HG02588 (cell line): ENCODE results near the gene GPR31.

ENCODE experiments used
- ATAC-seq: cut with Tn5 transposase; IDR thresholded peaks from one replicate; pipeline ENCODE4 v1.9.1; 2021; ENCODE audit warnings: mild to moderate bottlenecking, moderate library complexity; ENCODE audit not compliant: unreplicated experiment

GPR31 gene

GRCh38 chr6:167140589-167141474 lies 16.9 kb downstream of the GPR31 start:
- no peak for ATAC-seq

GRCh38 chr6:167139761-167140160 lies 18.0 kb downstream of the GPR31 start:
- no peak for ATAC-seq

GRCh38 chr6:167137881-167138280 lies 19.9 kb downstream of the GPR31 start:
- no peak for ATAC-seq

GRCh38 chr6:167137081-167137480 lies 20.7 kb downstream of the GPR31 start:
- no peak for ATAC-seq

DNA sequence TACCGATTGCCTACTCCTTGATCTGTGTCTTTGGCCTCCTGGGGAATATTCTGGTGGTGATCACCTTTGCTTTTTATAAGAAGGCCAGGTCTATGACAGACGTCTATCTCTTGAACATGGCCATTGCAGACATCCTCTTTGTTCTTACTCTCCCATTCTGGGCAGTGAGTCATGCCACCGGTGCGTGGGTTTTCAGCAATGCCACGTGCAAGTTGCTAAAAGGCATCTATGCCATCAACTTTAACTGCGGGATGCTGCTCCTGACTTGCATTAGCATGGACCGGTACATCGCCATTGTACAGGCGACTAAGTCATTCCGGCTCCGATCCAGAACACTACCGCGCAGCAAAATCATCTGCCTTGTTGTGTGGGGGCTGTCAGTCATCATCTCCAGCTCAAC lies 21.4 kb downstream of the GPR31 start:
- no peak for ATAC-seq

DNA sequence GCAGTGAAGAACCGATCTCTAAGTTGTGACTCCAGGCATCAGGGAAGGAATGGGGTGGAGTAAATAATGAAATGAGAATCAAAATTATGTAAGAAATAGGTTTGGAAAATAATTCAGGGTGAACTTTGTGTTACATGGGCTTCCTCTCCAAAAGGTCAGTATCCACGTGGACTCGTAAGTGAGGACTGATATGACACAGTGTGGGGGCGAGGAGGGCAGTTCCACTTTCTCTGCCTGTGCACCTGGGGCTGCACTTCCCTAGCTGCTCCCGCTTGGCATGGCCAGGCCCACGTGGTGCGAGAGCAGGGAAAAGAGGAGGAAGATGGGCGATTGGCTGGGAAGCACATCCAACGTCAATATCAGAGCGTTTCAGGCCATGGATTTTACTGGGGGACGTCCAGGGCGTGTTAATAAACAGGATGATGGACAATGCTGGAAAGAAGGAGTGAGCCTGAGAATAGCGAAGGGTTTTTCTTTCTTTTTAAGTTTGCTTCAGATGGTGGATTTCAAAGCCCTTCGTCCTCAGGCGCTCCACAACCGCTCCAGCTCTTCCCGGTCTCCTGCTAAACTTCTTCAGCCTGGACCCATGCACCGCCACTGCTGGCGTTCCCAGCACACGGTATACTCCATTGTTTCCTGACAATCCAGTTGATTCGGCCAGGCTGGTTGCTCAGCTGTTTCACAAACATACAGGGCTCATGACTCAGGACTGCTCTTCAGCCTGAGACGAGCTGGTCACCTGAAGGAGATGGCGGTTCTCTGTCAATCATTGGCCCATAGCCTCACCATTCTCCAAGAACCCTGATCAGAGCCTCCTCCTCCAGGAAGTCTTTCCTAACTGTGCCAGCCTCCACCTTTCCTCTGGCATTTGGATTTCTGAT lies 23.1 kb downstream of the GPR31 start:
- no peak for ATAC-seq

DNA sequence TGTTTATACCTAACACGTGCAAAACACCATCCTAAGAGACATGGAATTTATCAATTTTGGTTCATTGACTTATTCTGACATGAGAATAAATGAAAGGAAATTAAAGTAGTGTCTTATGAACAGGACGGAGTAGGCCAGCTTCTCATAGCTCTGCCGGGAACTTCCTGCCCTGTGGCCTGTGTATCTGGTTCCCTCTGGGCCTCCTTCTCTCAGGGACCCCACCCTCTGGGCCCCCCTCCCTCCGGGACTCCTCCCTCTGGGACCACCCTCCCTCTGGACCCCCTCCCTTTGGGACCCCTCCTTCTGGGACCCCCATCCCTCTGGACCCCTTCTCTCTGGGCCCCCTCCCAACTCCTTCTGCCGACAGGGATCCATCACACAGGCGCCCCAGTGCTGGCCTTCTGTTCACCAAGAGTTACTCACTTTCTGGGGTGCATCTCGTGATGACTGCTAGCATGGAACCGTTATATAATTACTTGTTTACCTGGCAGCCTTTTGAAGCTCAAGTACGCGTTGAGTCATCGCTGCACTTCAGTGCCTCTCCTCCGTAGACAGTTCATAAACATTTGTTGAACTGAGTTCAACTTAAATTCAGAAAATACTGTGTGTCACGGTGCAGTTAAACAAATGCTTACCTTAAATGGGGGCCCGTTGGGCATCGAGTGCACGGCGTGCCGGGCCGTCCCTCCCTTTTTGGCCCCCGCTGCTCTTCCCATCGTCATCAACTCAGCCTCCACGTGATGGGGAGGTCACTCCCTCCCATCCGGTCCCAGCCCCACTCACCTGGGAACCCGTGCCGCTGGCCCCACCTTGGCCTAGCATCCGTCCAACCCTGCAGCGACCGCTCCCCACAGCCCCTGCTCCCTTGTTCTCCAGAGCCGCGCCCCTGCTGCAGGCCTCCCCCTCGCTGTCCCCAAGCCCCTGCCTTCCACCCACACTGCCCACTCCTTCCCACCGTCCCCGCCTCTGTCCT lies 26.8 kb downstream of the GPR31 start:
- ATAC-seq, result no peak

DNA sequence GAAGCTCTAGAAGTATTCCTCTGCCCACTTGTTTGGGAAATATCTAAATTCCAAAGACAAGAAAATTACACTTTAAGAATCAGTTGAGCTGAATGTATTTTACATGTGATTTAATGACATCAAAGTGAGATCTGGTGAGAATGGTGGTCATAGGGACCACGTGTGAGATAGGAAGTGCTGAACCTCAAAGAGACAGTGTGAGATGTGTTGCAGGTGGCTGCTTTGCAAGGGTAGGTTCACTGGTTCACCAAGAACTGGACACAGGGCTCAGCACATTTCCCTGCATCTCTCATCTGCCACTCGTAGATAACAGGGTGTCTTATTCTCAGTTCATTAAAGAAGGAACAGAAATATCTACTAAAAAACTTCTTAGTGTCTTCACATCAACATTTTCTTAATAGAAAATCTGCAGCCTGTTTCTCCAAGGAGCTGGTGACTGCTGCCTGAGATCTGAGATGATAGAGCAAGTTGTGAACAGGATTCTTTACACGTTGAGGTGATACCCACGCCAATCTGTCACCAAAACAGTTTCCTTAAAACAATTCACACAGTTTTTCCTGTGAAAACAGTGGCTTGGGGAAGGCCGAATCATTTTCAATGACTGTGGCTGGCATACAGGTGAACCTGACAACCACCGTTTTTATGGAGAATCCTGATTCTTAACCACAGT lies 27.6 kb downstream of the GPR31 start:
- peak; percentile 62 for ATAC-seq

GRCh38 chr6:167129562-167129961 lies 28.2 kb downstream of the GPR31 start:
- no peak for ATAC-seq

DNA sequence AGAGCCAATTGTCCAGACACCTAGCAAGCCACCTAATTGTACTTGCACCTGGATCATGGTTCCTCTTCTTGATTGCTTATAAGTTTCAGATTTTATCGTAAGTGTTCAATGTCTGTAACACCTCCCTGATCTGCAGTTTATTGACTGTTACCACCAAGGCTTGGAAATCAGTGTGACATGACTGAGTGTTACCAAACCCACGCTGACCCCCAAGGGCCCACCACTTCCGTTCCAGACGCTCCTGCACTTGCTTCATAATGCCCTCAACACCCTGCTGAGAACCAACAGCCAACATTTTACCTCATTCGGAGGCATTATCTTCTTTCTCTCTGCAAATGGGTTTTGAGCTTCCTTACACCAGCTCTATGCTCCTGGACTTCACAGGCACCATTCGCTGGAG lies 28.6 kb downstream of the GPR31 start:
- no peak for ATAC-seq

DNA sequence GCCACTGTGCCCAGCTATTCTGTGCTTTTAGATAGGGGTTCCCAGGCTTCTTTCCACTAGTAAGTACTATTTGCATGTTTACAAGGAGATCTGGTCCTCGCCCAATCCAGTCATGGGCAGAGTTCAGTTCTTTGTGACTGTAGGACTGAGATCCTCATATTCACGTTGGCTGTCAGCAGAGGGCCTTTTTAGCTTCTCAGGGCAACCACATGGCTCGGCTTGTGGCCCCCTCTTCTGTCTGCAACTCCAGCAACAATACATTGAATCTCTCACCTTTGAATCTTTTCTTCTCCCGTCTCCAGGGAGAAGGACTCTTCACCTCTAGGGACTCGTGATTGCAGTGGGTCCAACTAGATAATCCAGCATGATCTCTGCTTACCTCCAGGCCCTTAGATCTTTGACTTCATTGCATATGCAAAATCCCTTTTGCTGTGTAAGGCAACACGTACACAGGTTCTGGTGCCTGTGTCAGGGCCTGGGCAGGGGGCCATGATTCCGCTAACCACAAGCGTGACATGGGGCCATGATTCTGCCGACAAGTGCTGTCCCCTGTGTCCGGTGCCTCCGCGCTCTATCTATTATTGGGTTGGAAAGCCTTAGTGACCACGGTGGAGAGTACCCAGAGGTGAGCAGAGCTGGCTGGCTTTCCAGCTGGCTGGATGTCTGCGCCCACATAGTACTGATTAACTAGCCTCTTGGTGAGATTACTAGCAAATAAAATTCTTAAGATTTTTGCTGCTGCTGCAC lies 29.8 kb downstream of the GPR31 start:
- ATAC-seq, result no peak

GRCh38 chr6:167125855-167126349 lies 31.9 kb downstream of the GPR31 start:
- ATAC-seq, result no peak

DNA sequence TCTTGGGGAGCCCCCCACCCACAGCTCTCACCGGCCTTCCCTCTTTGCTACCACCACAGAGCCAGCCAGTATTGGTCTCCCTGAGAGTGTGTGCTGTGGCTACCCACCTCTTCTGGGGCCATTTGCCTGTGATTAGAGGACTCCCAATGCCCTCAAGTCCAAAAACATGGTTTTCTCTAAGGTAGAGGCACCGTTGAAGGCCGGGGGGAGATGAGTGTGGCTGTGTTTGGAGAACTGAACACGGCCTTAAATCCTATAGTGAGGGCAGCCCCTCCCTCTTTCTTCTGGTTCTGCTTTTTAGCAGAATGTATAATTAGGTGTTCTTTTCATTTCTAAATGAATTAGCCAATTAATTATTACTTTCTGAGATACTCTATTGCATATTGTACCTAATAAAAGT lies 32.4 kb downstream of the GPR31 start:
- no peak for ATAC-seq

DNA sequence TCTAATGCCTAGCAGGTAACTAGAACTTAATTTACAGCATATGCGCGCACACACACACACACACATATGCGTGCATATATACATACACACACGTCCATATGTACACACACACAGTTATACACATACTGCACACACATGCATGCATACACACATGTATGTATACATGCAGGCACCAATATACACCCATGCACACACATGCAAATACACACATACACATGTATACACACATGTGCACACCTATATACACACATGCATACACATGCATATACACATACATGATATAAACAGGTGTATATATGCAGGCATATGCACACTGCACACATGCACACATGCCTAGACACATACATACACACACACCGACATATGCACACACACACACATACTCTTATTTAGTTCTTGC lies 33.0 kb downstream of the GPR31 start:
- no peak for ATAC-seq

DNA sequence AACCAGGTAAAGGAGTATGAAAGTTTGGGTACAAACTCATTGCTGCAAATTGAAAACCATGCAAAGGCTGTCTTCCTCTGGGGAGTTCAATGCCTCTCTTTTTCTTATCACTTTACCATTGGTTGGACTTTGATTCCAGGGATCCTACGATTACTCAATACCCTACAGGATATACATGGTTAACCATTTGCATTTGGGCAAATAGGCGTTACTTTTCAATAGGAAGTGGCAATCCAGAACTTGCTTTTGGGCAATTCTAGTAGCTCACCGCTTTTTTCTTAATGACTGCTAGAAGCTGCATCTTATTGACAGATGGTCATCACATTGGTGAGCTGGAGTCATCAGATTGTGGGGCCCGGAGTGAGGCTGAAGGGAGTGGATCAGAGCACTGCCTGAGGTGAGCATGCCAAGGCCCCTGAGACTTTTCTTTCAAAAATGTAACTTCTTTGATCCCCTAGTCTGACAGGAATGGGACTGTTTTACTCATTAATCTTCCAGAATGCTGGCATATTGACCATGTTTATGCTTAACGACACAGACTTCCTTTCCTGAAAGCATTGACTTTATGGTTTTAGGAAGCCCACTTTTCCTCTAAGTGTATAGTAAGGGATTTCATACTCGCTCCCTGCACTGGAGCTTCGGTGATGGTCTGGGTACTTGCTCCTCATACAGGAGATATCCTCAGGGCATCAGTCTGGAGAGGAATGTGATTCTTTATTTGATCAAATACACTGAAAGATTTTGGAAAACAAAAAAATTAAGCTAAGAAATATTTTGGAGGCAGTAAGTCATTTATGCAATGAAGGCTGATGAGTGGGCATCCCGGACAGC lies 34.7 kb downstream of the GPR31 start, which contains the start of gene CCR6:
CCR6 (plus strand) TSS at position 270 of the 831 bp plus-strand sequence. CDS start 13,039 bp downstream, outside the sequence.
- no peak for ATAC-seq

GRCh38 chr6:167122041-167122826 lies 35.5 kb downstream of the GPR31 start:
- peak; percentile 37 for ATAC-seq

- no peak for ATAC-seq
Observed at GRCh38 chr6:167121335-167121841, 36.4 kb downstream of the GPR31 start.
